ENCODE measurements around the gene CEL.

- TF ChIP-seq POLR2A (IDR thresholded peaks at IDR 0.05; ENCODE audit: low read depth, low read length): no peak
- TF ChIP-seq CTCF (IDR thresholded peaks at IDR 0.05; ENCODE audit: extremely low read depth in 1 of 2, insufficient read depth in 1 of 2, low read depth in 1 of 2, low read length in 2 of 2): no peak
These were observed 30.3 kb upstream of the CEL start for GRCh38 chr9:133031496-133031911.

All from endothelial cell of umbilical vein (primary cell).